Psoas muscle (tissue), 8 donors: ENCODE data around the gene TMEM258. TPM values are rescaled to one million over a fixed set of nuclear protein-coding genes. Genes with fewer than 3 reads are reported as not detected.

Experiments used
- ATAC-seq, 4 donors: fragments of 200-7000 bp; cut with Tn5 transposase; one replicate each; pipeline ENCODE4 v1.9.1; 2020; ENCODE audit warnings: moderate library complexity in 3 of 4, mild to moderate bottlenecking in 2 of 4
- DNase-seq, 2 donors: peaks; one replicate each; pipeline ENCODE4 v3.0.0-alpha.2; 2020
- H3K27ac ChIP-seq: fragments of 200-600 bp; one replicate; pipeline ENCODE4 v1.8.0; 2022
- H3K27me3 ChIP-seq, 3 donors: fragments of 200-600 bp in 1 of 3; one replicate each; pipeline versions ENCODE4 v1.6.1 to v1.8.0; 2013 to 2022; ENCODE audit warnings: low read length in 2 of 3, mild to moderate bottlenecking in 2 of 3, moderate library complexity in 1 of 3; ENCODE audit not compliant: insufficient read depth in 3 of 3
- H3K36me3 ChIP-seq, 2 donors: fragments of 200-600 bp in 1 of 2; one replicate each; pipeline versions ENCODE4 v1.6.1 to v1.8.0; 2013 to 2022; ENCODE audit warnings: low read depth in 1 of 2, mild to moderate bottlenecking in 1 of 2, moderate library complexity in 1 of 2; ENCODE audit not compliant: insufficient read depth in 1 of 2
- H3K4me1 ChIP-seq: fragments of 200-600 bp; one replicate; pipeline ENCODE4 v1.8.0; 2022
- H3K4me3 ChIP-seq: fragments of 200-600 bp; one replicate; pipeline ENCODE4 v1.8.0; 2022; ENCODE audit warnings: mild to moderate bottlenecking
- H3K9me3 ChIP-seq: fragments of 200-600 bp; one replicate; pipeline ENCODE4 v1.8.0; 2022
- WGBS, 3 donors: extraction: QIAGEN DNeasy Blood & Tissue Kit; methylation state at CpG; one replicate each; pipeline versions ENCODE4 v1.1.6 to v1.1.7; 2013; 5-methylcytosine and 5-hydroxymethylcytosine counted together
- intact Hi-C, 2 donors: fragments of 100-400 bp; cut with DNase I; formaldehyde crosslinking; loops; one replicate each; pipeline versions ENCODE4 v1.11.0 to v1.14.2; 2022
- polyA plus RNA-seq, 3 donors: library from polyadenylated mRNA; stranded (reverse); fragments of 200-250 nt; gene quantifications; one replicate each; pipeline ENCODE4 v1.2.3, GENCODE V29; 2013
- total RNA-seq, 4 donors: library from RNA; stranded (reverse); fragmentation: NEBNext Ultra II Directional in 2 of 4; extraction: Animal tissue kit (Norgen Biotek cat#: 25700) in 2 of 4; gene quantifications; one replicate each; pipeline versions ENCODE4 v1.2.1 to v1.2.4, GENCODE V29; 2021 to 2023
- TF ChIP-seq, protein P1 (sequence below): fragments of 200-600 bp; IDR thresholded peaks from one replicate; pipeline ENCODE4 v1.8.0; 2022; ENCODE audit warnings: antibody characterized with exemption
- donor health status: healthy with polysubstance abuse.
- donor health status: DM: no; HTN: no; CAD: no; lungs with moderate emphysema.
- donor health status: Bipolar disorder and iron deficiency.
- donor health status: healthy.
- donor health status: DM: yes; HTN: yes; CAD: no.
- donor health status: DM: no; HTN: no; CAD: no.
- donor health status: DM: no; HTN: no; CAD: no.
- donor health status: DM: yes; HTN: yes; CAD: no.

TMEM258 gene
- total and polyA plus RNA-seq, 7 donors: 76.0 to 177 (median 93.2) TPM

DNA sequence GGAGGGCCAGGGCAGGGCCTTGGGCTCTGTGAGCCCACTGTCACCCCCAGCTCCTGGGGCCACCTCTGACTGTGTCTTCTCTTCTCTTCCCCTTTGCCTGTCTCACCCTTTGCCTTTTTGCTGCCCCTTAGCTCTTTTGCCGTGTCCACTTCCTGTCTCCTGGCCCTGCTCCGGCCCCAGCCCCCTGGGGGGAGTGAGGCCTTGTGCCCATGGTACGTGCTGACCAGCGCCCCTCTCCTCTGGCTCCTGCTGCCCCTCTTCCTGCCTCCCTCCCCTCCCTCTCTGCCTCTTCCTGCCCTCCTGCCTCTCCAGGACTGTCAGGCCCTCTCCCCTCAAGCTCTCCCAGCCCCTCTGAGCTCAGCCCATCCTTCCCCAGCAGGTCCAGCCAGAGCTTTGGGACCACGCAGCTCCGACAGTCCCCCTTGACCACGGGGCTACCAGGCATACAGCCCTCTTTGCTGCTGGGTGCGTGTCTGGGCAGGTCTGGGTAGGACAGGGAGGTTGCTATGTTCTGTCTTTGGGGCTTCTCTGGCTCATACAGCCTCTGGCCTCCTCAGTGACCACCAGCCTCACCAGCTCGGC is 11.7 kb downstream of the TMEM258 start:
- Histone ChIP-seq H3K27me3 (no peaks in the 10 kb centered on the region), H3K36me3 (peaks cover 0 to 13% of the 10 kb centered on the region in 2 donors), H3K4me3 (no peak overlapping the region), H3K27ac (no peak overlapping the region), H3K4me1 (peaks cover 3% of the 10 kb centered on the region), H3K9me3 (no peaks in the 10 kb centered on the region)
- intact Hi-C loops: no loop called here
- 81 to 84% (median 82%) methylated on average over 9 of the region's 9 CpGs for WGBS, 3 donors
- ATAC-seq (no peak), DNase-seq (peak in 1 of 2 donors; percentile 34)
- TF ChIP-seq, protein P1, sequence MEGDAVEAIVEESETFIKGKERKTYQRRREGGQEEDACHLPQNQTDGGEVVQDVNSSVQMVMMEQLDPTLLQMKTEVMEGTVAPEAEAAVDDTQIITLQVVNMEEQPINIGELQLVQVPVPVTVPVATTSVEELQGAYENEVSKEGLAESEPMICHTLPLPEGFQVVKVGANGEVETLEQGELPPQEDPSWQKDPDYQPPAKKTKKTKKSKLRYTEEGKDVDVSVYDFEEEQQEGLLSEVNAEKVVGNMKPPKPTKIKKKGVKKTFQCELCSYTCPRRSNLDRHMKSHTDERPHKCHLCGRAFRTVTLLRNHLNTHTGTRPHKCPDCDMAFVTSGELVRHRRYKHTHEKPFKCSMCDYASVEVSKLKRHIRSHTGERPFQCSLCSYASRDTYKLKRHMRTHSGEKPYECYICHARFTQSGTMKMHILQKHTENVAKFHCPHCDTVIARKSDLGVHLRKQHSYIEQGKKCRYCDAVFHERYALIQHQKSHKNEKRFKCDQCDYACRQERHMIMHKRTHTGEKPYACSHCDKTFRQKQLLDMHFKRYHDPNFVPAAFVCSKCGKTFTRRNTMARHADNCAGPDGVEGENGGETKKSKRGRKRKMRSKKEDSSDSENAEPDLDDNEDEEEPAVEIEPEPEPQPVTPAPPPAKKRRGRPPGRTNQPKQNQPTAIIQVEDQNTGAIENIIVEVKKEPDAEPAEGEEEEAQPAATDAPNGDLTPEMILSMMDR: no peak

DNA sequence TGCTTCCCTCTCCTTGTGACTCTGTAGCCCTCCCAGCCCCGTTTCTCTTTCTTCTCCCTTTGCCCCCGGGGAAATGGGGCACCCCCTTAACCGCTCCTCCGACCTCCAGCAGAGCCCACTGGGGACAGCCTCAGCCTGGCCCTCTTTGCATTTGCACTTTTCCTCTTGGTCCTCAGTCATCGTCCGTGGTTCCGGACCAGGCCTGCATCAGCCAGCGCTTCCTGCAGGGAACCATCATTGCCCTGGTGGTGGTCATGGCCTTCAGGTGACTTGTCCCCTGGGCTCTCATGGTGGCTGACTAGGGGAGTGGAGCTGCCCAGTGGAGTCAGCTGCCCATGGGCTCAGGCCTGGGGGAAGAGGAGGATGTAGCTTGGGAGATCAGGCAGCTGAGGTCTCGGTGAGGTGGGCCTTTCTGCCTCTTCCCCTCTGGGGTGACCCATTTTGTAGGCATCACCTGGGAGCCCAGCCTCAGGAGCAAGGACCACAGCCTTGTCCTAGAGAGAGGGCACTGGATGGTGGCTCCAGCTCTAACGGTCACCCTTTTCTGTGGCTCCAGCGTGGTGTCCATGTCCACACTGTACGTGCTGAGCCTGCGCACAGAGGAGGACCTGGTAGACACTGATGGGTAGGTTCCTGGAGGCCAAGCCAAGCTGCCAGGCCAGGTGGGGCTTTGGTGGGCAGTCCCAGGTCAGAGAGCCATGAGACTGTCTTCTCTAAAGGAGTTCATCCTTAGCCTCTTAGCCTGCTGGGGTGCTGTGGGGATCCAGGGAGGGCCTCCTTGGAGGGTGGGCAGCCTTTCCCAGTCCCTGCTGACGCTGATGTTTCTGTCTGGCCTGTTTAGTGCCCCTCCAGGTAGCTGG is 12.5 kb downstream of the TMEM258 start:
- intact Hi-C loops: no loop called here
- DNase-seq (peak in 1 of 2 donors; percentile 34), ATAC-seq (no peak)
- WGBS, 3 donors: 85 to 92% (median 89%) methylated on average over 13 to 14 of the region's 14 CpGs
- Histone ChIP-seq H3K27me3 (no peaks in the 10 kb centered on the region), H3K4me3 (no peak overlapping the region), H3K4me1 (peaks cover 3% of the 10 kb centered on the region), H3K9me3 (no peaks in the 10 kb centered on the region), H3K36me3 (peaks cover 0 to 5% of the 10 kb centered on the region in 2 donors), H3K27ac (no peak overlapping the region)
- TF ChIP-seq, protein P1: no peak

DNA sequence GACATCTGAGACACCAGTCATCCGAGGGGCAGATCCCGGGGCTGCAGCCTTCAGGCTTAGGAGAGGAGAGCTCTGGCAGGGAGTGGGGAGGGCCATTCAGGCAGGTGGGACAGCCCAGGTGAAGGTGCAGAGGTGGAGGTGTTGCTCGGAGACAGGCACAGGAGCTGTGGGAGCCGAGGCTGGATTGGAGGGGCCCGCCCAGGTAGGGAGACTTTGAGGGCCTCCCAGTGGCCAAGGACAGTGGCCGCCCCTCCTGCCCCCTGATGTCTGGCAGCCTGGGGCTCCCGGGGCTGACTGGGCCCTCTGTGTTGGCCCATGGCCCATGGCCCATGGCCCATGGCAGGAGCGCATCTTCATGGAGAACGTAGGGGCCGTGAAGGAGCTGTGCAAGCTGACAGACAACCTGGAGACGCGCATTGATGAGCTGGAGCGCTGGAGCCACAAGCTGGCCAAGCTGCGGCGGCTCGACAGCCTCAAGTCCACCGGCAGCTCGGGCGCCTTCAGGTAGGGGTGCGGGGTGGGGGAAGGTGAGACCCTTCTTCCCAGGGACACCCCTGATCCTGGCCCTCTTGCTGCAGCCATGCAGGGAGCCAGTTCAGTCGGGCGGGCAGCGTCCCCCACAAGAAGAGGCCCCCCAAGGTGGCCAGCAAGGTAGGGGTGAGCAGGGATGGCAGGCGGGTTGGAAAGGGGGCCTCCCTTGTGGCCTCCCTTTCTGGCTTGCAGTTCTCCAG is 13.3 kb downstream of the TMEM258 start:
- H3K27me3 ChIP-seq: no peaks in the 10 kb centered on the region
- TF ChIP-seq, protein P1: no peak
- H3K9me3 ChIP-seq: no peaks in the 10 kb centered on the region
- ATAC-seq (no peak), DNase-seq (peak in 1 of 2 donors; percentile 41)
- peaks cover 3% of the 10 kb centered on the region for H3K4me1 ChIP-seq
- H3K4me3 ChIP-seq: no peak overlapping the region
- intact Hi-C loops: no loop called here
- WGBS, 3 donors: 85 to 88% (median 86%) methylated on average over 17 to 24 of the region's 24 CpGs
- no peak overlapping the region for H3K27ac ChIP-seq
- no peaks in the 10 kb centered on the region for H3K36me3 ChIP-seq

DNA sequence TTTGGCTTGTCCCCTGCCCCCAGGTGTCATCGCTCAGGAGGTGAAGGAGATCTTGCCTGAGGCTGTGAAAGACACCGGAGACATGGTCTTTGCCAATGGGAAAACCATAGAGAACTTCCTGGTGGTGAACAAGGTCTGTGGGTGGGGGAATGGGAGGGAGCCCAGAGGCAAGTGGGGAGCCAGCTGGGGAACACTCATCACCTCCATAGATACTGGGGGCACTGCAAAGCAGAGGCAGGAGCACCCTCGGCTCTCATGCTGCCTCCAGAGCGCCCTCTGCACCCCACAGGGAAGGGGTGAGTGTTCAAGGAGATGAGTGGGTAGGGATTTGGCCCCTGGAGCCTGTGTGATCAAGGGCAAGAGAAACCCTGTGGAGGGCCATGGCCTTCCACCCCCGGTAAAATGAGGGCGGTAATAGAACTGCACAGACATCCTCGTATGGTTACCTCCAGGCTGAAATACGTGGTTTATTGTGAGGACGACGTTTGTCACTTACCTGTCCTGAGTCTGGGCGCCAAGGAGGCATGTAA is 14.0 kb downstream of the TMEM258 start:
- DNase-seq (peak in 1 of 2 donors; percentile 18), ATAC-seq (no peak)
- H3K27ac ChIP-seq: no peak overlapping the region
- intact Hi-C loops: no loop called here
- H3K27me3 ChIP-seq: no peaks in the 10 kb centered on the region
- TF ChIP-seq, protein P1: no peak
- H3K36me3 ChIP-seq: no peaks in the 10 kb centered on the region
- WGBS, 3 donors: 87 to 89% (median 89%) methylated on average over 11 of the region's 11 CpGs
- no peak overlapping the region for H3K4me3 ChIP-seq
- H3K4me1 ChIP-seq: peaks cover 3% of the 10 kb centered on the region
- no peaks in the 10 kb centered on the region for H3K9me3 ChIP-seq
